VCaP (cell line): ENCODE measurements around the gene DYNLT2.

Experiments
- H3K27ac ChIP-seq: fragments of 450-650 bp; 2 replicates; pipeline ENCODE4 v1.5.1; 2017
- TF ChIP-seq, protein P1 (sequence below): fragments of 450-650 bp; conservative IDR thresholded peaks from 2 replicates; pipeline ENCODE4 v1.5.1; 2017; ENCODE audit warnings: mild to moderate bottlenecking, moderate library complexity

Gene DYNLT2

DNA sequence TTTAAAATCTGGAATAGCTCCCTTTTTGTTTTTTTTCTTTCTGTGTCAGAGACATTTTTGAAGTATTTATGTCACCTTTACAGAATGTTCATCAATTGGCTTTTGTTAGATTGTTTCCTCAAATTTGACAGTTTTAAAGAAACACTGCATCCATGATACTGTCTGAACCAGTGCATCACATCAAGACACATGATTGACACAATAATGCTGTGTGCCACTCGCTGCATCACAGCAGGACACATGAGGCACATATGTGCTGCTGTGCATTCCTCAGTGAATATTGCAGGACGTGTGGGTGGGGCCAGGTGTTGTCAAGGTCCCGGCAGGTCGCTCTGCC is 37.4 kb upstream of the DYNLT2 start:
- TF ChIP-seq, protein P1, sequence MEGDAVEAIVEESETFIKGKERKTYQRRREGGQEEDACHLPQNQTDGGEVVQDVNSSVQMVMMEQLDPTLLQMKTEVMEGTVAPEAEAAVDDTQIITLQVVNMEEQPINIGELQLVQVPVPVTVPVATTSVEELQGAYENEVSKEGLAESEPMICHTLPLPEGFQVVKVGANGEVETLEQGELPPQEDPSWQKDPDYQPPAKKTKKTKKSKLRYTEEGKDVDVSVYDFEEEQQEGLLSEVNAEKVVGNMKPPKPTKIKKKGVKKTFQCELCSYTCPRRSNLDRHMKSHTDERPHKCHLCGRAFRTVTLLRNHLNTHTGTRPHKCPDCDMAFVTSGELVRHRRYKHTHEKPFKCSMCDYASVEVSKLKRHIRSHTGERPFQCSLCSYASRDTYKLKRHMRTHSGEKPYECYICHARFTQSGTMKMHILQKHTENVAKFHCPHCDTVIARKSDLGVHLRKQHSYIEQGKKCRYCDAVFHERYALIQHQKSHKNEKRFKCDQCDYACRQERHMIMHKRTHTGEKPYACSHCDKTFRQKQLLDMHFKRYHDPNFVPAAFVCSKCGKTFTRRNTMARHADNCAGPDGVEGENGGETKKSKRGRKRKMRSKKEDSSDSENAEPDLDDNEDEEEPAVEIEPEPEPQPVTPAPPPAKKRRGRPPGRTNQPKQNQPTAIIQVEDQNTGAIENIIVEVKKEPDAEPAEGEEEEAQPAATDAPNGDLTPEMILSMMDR, result no peak
- H3K27ac ChIP-seq, result no peak overlapping the region

DNA sequence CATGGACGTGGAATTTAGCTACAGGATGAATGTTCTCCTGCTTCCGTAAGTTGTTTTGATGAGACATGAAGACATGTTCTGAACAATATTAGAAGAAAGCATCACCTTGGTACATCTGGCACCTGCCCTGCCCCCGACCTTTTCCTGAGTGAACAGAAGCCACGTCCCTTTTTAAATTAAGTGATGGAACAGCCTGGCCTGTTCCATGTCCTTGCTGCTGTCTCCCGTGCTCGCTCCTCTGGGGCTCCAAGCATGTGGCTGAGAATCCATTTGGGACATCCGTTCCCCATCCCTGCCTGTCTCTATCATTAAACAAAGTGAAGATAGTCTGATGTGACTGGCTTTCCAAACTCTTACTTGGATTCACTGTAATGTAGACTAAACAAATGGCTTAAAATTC is 36.4 kb upstream of the DYNLT2 start:
- no peak overlapping the region for H3K27ac ChIP-seq
- TF ChIP-seq, protein P1, result no peak

DNA sequence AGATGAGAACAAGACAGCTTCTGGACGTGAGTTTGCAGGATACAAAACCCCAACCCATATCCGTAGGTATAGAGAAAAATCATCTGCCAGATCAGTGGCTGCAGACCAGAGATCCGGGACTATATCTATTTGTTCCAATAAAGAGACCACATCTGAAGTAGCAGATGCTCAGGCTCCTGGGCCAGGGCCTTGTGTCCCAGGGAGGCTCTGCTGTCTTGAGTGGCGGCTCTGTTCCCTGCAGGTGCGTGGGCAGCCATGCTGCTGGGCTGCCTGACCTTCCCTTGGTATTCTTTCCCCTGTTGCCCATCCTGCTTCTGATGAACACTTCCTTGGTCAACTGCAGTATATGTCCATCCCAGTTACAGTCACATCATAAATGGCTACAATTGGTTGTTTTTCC is 35.0 kb upstream of the DYNLT2 start:
- TF ChIP-seq, protein P1, result no peak

DNA sequence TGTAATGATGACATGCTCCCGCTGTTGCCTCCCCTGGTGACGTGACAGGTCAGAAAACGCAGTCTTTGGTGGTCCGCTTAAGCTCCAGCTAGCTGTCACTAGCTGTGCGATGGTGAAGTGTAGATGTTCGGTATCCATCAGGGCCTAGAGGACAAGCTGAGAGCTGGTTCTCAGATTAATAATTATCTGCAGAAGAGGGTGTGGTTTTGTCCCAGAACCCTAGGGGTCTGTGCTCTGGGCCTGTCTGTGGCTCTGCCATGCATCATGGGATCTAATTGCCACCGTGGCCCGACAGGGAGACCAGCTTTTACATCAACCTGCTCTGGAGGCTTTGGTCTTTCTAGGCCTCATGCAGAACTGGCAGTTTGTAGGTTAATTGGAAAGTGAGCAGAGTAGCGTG is 34.2 kb upstream of the DYNLT2 start:
- no peak overlapping the region for H3K27ac ChIP-seq
- TF ChIP-seq, protein P1, result no peak

More for the DNA sequence above, 35.0 kb upstream of the DYNLT2 start:
- no peak overlapping the region for H3K27ac ChIP-seq

DNA sequence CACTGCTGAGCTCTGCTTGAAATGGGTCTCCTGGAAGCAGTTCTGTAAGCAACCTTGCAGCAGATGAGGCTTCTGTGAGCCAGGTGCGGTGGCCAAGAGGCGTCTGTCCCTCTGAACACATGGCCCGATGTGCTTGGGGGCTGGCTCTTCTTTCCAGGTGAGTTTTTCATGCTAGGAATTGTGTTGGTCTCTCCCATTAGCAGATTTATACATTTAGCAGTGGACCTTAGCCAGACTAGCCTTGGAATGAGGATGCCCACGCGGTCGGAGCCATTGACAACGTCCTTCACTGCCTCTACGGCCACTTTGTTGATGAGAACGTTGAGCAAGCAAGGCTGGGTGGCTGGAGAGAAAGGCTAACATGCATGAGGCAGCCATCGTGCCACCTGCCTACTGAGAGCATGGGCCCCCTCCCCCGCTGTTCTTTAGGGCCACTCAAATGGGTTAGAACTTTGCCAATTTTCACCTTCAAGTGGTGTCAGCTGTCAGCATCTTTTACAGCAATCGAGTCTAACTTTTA is 33.5 kb upstream of the DYNLT2 start:
- TF ChIP-seq, protein P1, result no peak
- H3K27ac ChIP-seq, result no peak overlapping the region

DNA sequence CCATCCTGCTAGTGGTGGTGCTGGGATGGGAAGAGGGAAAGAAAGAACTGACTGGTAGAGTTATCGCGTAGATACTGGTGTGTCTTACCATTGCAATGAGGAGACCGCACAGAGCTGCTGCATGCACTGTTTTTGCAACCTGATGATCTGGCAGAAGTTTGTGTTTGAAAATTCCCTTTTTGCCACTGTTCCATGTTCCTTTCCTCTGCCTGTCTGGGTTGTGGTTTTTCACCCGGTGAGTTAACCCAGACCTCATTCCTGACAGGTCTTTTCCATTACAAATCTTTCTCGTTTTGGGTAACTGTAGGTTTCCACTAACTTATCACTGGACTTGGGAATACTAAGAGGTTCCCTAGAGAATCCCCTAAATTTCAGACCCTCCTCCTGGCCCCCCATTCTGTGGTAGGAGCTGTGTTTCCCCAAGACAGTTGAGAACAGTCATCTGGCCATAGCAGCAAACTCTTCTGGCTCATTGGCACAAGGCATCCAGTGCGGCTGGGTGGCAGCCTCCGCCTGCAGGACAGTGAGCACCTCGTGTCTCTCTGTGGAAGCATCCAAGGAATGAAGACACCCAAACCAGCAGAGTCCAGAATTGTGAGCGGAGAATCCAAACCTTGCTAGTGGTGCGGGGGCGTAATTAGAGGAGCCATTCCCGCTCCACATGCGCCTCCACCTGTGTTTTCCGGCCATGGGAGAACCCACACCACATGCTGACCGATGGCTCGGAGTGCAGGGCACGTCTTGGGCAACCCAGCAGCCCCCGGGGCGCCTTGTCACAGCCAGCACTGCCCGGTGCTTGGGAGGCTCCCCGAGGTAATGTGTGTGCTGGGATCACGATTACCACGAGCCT is 32.8 kb upstream of the DYNLT2 start:
- H3K27ac ChIP-seq, result no peak overlapping the region
- TF ChIP-seq, protein P1, result no peak

DNA sequence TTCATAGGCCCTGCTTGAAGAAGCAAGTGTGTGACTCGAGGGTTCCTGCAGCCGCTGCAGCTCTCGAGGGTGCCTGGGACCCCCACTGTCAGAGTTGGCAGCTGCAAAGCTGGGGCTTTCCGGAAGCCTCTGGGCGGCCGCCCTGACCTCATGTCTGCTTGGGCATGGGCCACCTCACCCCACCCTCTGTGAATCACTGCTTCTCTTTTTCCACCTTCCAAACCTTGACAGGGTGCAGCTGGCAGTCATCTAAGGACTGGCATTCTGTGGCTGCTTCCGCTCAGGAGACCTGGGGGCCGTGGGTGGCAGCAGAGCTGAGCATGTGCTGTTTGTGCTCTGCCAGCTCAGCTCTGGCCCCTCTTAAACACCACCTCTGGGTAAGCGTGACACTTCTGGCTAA is 32.0 kb upstream of the DYNLT2 start:
- TF ChIP-seq, protein P1, result no peak
- no peak overlapping the region for H3K27ac ChIP-seq
